DMS114 treated with DMSO at 0.1 percent for 48 hours (cell line): ENCODE measurements around the gene ZNF554.

Source experiments
- DNase-seq: peaks from one replicate; lab custom pipeline; 2025; ENCODE audit not compliant: unreplicated experiment; lab: John Stamatoyannopoulos, UW

The ZNF554 gene

GRCh38 chr19:2824129-2824528, 4.5 kb downstream of the ZNF554 start:
- no peak for DNase-seq

- DNase-seq, result no peak
These were observed 7.4 kb downstream of the ZNF554 start for GRCh38 chr19:2827022-2827421.

GRCh38 chr19:2827840-2828489, 8.3 kb downstream of the ZNF554 start:
- DNase-seq, result no peak

GRCh38 chr19:2834294-2834871, 14.7 kb downstream of the ZNF554 start:
- DNase-seq, result no peak

- DNase-seq, result no peak
These were observed 17.8 kb downstream of the ZNF554 start for GRCh38 chr19:2837430-2837829.

GRCh38 chr19:2840794-2841791, 21.4 kb downstream of the ZNF554 start, which contains the start of gene ZNF555:
ZNF555 (plus strand) TSS chr19:2841475; CDS start chr19:2841573, 98 bp downstream.
- peak; percentile 87 for DNase-seq

GRCh38 chr19:2841855-2842574, 22.3 kb downstream of the ZNF554 start:
- no peak for DNase-seq

- no peak for DNase-seq
These were observed 25.4 kb downstream of the ZNF554 start for GRCh38 chr19:2845107-2845506.

- no peak for DNase-seq
These were observed 26.7 kb downstream of the ZNF554 start for GRCh38 chr19:2846180-2846894.

- no peak for DNase-seq
These were observed 27.8 kb downstream of the ZNF554 start for GRCh38 chr19:2847507-2847906.

GRCh38 chr19:2848616-2849015, 28.9 kb downstream of the ZNF554 start:
- no peak for DNase-seq

- DNase-seq, result no peak
These were observed 30.7 kb downstream of the ZNF554 start for GRCh38 chr19:2850256-2850925.

- DNase-seq, result no peak
These were observed 32.9 kb downstream of the ZNF554 start for GRCh38 chr19:2852598-2852997.

GRCh38 chr19:2853015-2853606, 33.4 kb downstream of the ZNF554 start:
- no peak for DNase-seq

GRCh38 chr19:2854849-2855248, 35.2 kb downstream of the ZNF554 start:
- no peak for DNase-seq

- DNase-seq, result no peak
These were observed 36.9 kb downstream of the ZNF554 start for GRCh38 chr19:2856457-2857050.

GRCh38 chr19:2858864-2859263, 39.2 kb downstream of the ZNF554 start:
- no peak for DNase-seq

- DNase-seq, result no peak
These were observed 44.1 kb downstream of the ZNF554 start for GRCh38 chr19:2863816-2864215.
